T-helper 2 cell treated with Interferon-gamma antibody and Interleukin-4, amounts not matched to agents 100 ng/mL and 5 ng/mL, for 36 hours (primary cell): ENCODE data around the gene TNRC18. TPM values are rescaled to one million over a fixed set of nuclear protein-coding genes. Genes with fewer than 3 reads are reported as not detected.
"Not testable (repeated sequence)": the region's sequence is repeated elsewhere in the genome, so short reads cannot be mapped to it uniquely, and the experiment has no call there.

Source experiments
- intact Hi-C: fragments of 100-400 bp; cut with micrococcal nuclease; formaldehyde crosslinking; loops from one replicate; pipeline ENCODE4 v1.15.1; 2023
- total RNA-seq: library from RNA; stranded (reverse); gene quantifications from 2 replicates; pipeline ENCODE4 v1.2.3, GENCODE V29; 2022

Gene TNRC18
- total RNA-seq, 1 donor from 2014 or later: 51.4 TPM

DNA sequence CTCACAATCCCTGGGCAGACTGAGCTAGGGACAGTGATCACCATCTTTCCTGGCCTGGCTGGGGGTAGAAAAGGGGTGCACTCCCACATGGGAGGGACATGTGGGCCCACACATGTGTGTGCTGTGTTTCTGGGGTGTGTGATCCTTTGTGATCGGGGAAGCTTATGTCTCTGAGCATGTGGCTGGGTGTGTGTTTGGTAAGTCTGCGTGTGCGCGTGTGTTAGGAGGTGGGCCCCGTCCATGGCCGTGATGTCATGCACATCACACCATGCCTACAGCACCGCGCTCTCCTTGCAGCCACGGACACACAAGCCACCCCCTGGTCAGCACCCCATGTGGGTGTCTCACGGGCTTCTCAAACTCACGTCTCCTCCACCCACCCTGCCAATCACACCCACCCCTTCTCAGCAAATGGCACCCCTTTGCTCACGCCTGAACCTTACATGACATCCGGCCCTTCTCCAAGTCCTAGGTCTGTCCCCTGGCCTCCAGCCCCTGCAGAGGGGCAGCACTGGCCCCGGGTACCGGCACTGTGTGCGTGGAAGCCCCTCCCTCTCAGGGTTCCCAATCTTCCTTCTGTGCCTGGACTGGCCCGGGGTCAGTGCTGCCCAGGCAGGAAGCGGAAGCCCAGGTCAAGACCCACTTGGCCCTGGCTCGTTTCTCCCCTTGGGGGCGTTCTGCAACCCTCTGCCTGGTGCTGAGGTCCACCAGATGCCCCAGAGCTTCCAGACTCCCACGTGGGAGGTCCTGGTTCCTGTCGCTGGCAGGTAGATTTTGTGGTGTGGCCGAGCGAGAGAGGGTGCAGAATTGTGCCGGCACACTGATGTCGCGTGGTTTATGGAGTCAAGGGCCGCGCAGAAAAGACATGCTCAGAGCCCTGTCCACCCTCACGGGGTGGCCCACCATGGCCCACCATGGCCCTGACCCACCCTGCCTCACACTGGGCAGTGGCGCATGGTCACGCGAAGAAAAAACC is 128.3 kb downstream of the TNRC18 start:
- intact Hi-C loops: loop anchor here (1.0 kb wide), 1 partner anchor 13 kb away; the partner anchor contains the start of gene SLC29A4

DNA sequence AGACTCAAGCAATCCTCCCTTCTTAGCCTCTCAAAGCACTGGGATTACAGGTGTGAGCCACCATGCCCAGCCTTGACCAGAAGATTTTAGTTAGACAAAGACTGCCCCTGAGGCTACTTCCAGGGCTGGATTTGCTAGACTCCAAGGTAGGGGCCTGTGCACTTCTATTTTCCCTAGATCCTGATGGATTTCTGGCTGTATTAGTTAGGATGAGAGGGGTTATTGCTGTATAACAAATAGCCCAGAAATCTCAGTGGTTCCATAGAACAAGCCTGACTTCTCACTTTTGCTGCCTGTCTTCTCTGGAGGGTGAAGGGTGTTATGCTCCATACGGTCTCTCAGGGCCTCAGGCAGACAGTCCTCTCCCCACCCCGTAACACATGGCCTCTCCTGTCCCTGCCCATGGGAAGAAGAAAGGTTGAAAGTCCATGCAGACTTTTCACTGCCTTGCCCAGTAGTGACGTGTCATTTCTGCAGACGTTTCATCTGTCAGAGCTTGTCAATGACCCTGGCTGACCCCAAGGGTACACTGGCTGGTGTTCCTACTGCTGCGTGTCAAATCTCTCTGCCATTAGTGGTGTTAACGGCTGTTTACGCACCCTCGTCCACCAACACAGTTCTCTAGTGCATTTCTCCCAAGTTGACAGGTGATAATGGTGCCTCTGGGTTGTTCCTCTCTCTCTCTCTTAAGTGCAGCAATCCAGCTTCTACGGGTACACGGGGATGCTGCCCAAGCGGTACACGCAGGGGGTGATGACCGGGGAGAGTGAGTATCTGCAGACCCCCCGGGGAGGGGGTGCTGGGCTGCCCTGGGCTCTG is 129.3 kb downstream of the TNRC18 start:
- intact Hi-C loops: no loop called here

DNA sequence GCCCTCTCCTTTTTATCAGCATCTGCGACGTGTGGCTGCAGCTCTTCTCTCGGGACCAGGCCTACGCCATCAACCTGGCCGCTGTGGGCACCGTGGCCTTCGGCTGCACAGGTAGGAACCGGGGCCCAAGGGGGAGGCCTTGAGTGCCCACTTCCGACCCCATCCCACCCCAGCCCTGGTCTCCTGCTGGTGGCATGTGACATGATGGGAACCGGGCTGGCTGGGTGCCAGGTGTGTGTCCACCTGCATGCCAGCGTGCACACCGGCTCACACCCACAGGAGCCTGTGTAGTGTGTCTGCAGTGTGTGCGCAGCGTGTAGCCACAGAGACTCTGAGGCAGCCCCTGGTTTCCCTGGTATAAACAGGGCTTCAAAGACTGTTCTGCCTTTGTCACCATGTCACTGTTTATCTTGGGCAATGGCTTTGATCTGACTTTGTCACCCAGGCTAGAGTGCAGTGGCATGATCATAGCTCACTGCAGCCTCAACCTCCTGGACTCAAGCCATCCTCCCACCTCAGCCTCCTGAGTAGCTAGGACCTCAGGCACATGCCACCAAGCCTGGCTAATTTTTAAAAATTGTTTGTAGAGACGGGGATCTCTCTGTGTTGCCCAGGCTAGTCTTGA is 131.8 kb downstream of the TNRC18 start:
- intact Hi-C loops: not testable (repeated sequence)

DNA sequence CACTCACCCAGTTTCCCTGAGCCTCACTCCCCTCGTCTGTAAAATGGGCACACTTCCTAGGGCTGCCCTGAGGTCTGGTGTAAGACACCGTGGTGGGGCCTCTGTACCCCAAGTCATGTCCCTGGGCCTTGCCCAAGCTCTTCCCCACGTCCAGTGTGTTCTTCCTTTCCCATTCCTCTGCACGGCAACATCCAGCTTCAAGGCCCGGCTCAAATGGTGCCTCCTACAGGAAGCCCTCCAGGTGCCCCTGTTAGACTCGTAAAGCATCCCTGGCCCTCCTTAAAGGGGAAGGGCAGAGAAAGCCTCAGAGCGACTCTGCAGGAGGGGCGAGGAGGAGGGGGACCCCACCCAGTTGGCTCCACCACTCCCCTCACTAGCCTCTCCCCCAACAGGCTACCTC is 132.3 kb downstream of the TNRC18 start:
- intact Hi-C loops: no loop called here

DNA sequence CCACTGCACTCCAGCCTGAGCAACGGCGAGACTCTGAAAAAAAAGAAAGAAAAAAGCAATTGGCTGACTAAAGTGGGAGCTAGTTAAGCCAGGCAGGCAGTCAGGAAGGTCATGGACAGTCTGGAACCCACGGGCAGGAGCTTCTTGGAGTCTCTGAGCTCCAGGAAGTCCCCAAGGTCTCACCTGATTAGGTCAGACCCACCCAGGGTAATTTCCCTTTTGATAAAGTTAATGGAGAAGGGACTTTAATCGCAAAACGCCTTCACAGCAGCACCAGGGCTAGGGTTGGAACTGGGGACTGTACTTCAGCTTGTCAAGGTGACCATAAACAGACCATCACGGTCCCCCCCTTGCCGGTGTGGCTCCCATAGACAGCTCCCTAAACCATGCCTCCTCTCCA is 134.3 kb downstream of the TNRC18 start:
- intact Hi-C loops: no loop called here

DNA sequence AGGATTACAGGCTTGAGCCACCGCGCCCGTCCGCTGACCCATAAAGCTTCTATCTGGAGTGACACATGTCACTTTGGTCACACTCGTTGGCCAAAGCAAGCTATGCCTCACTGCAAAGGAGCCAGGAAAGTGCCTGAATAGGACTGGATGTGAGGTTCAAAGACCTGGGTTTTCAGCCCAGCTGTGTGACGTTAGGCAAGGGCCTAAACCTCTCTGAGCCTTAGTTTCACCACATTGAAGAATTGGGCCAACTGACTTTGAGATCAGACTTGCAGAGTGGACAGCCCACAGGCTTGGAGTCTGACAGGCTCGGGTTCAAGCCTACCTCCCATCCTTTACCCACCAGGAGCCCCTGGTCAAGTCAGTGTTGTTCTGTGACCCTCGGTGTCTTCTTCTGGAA is 135.1 kb downstream of the TNRC18 start:
- intact Hi-C loops: not testable (repeated sequence)

DNA sequence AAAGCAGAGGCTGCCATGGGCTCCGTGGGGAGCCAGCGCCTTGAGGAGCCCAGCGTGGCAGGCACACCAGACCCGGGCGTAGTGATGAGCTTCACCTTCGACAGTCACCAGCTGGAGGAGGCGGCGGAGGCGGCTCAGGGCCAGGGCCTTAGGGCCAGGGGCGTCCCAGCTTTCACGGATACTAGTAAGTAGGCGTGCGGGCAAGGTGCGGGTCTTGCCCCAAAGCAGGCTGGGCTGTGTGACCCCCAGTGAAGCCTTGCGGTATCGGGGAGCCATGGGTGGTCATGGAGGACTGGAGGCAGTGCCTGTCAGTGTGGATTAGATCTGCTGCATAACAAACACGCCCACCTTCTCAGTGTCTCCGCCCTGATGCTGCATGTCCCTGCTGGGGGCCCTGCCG is 135.8 kb downstream of the TNRC18 start:
- intact Hi-C loops: no loop called here

DNA sequence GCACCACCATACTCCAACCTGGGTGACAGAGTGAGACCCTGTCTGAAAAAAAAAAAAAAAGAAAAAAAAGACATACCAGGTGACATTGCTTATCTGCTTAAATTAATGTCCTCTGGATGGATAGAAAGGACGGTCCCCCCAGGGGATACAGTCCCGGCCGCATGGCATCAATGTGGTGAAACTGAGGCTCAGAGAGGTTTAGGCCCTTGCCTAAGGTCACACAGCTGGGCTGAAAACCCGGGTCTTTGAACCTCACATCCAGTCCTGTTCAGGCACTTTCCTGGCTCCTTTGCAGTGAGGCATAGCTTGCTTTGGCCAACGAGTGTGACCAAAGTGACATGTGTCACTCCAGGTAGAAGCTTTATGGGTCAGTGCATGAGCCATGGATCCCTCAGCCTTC is 136.3 kb downstream of the TNRC18 start:
- intact Hi-C loops: not testable (repeated sequence)

DNA sequence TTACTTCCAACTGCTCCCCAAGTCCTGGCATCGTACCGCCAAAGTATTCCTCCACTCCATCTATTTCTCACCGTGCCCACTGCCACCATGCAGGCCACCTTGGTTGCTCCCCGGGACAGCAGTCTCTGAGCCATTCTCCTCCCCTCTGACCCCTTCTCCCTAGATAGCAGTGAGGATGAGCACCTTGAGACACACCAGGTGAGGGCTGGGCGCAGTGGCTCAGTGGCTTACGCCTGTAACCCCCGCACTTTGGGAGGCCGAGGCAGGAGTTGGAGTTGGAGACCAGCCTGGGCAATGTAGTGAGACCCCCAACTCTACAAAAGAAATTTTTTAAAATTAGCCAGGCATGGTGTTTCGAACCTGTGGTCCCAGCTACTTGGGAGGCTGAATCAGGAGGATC is 136.7 kb downstream of the TNRC18 start:
- intact Hi-C loops: no loop called here

DNA sequence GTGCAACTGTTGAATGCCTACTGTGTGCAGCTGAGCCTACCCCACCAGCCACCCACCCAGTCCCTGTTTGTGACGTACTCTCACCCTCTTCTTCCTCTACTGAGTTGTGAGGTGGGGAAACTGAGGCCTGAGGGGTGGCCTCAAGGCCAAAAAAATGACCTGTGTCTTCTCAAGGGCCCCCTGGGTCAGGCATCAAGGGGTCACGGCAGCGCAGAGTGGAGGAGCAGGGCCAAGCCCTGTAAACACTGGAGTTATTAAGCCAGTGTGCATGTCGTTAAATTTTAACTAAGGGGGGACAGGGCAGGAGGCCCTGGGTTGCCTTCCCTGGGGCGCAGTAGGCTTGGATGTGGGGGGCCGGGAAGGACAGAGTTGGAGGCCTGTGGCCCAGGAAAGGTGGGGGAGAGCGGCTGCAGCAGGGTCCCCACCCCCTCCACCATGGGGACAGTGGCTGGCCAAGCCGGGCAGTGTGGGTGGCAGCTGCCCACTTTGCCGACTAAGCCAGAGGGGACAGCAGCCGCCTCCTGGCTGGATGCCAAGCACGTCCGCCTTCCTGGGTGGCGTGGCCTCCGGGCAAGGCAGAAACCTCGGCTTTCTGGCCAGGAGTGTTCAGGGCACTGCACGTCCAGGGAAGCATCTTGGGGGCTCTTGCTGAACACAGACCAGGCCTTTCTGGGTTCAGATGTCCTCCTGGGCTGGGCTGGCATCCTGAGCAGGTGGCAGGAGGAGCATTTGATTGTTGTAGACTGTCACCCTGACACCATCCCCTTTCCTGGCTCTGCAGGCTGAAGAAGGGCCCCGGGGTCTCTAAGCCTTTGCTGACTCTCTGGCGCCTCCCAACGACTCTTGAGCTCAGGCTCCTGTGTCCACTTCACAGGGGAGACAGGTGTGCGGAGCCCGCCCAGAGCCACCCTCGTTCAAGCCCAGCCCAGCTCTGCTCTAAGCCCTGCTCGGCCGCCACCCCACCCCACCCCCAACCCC is 139.0 kb downstream of the TNRC18 start:
- intact Hi-C loops: no loop called here

DNA sequence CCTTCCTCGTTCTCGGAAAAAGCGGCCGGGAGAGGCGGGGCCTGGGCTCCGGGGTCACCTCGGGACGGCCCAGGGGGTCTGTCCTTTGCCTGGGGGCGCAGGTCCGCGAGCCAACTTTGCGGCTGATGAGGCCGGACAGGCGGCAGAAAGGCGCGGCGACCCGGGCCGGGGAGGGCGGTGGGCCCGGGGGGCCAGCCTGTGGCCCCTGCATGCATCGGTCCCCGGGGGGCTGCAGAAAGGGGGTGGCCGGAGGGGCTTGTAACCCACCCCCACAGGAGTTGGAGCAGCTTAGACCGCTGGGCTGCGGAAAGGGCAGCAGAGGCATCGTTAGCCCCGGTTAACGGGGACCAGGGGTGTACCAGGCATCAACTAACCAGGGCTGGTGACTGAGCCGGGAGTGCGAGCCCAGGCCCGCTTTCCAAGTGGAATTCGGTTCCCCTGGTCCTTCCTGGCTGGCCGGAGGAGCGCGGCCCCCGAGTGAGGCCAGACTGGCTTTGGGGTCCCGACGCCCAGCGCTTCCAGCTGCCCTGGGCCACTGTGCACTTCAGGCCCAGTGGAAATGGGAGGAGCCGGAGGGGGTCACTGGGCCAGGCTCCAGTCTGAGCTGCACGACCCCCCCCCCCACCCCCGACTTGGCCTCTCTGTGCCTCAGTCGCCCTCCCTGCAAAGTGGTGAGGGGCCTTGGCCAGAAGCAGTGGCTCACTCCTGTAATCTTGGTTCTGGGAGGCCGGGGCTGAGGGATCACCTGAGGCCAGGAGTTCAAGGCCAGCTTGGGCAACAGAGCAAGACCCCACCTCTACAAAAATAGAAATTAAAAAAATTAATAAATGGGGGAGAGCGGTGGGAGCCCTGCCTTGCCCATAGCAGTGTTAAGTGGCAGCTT is 140.0 kb downstream of the TNRC18 start:
- intact Hi-C loops: no loop called here

DNA sequence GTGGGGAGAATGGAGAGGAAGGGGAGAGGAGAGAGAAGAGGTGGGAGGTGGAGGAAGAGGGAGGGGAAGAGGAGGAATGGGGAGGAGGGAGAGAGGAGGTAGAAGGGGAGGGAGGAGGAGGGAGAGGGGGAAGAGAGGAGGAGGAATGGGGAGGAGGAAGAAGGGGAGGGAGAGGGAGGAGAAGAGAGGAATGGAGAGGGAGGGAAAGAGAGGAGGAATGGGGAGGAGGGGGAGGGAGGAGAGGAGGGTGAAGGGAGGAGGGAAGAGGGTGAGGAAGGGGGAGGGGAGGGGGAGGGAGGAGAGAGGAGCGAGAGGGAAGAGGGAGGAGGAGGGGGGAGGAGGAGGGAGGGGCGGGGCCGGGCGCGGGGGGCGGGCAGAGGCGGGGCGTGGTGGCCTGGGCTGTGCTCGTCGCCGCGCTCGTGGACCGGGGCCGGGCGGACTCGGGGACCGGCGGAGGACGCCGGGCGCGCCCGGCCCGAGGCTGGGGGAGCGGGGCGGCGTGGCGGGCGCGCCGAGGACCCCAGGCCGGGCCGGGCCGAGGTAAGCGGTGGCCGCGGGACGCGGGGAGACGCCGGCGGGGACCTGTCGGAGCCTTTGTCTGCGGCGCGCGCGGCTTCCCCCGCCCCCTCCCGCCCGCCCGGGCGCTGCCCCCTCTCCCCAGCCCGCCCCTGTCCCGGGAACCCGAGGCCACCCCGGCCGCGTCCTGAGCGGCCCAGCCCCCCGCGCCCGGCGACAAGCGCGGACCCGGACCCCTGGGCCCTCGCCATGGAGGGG is 140.9 kb downstream of the TNRC18 start, which contains the start of gene SLC29A4:
SLC29A4 (plus strand) TSS at position 401 of the 774 bp plus-strand sequence. CDS start 4,874 bp downstream, outside the sequence.
- intact Hi-C loops: loop anchor here (1.0 kb wide), 1 partner anchor 14 kb away; no protein-coding TSS in a partner anchor

DNA sequence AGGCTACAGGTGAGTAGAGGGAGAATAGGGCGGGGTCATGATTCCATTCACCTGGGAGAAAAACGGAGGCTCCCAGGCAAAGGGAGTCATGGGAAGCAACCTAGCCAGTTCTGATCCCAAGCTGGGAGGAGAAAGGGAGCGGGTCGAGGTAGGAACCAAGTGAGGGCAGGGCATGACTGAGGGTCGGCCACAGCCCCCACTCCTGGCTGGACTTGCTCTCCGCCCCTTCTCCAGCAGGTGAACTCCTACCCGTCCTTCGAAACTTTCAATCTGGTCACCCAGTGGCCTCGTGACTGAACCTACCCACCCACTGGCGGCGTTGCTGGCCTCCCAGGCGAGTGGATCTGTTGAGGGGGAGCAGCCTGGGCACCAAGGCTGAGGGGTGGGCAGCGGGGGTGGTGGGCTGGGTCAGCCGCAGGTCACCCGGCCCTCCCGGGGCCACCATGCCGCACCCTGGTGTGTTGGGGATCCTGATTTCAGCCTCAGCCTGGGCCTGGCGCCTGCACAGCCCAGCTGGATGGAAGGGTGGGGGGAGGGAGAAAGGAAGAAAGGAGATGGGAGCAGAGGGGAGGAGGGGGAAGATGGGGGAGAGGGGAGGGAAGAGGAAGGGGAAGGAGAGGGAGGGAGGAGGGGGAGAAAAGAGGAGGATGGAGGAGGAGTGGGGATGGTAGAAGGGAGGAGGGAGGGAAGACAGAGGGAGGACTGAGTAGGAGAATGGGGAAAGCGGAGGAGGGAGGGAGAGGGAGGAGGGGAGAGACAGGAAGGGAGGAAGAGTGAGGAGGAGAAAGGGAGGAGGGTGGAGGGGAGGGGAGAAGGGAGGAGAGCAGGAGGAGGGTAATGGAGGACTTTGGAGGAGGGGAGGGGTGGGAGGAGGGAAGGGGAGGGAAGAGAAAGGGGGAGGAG is 141.8 kb downstream of the TNRC18 start:
- intact Hi-C loops: loop anchor here (1.0 kb wide), 1 partner anchor 14 kb away; no protein-coding TSS in a partner anchor

DNA sequence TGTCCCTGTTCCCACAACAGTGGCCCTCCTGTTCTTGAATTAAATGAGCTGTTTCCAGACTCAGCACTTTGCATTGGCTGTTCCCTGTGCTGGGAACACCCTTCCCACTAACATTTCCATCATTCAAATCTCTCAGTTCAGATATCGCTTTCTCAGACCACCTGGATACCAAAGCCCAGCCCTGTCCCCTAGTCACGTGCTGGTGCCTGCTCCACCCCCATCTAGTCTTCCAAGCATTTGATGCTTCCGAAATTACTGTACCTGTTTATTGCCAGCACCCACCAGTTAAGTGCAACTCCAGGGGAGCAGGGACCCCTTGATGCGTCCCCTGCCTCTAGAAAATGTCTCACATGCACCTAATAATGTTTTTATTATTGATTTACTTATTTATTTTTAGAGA is 143.9 kb downstream of the TNRC18 start:
- intact Hi-C loops: no loop called here

DNA sequence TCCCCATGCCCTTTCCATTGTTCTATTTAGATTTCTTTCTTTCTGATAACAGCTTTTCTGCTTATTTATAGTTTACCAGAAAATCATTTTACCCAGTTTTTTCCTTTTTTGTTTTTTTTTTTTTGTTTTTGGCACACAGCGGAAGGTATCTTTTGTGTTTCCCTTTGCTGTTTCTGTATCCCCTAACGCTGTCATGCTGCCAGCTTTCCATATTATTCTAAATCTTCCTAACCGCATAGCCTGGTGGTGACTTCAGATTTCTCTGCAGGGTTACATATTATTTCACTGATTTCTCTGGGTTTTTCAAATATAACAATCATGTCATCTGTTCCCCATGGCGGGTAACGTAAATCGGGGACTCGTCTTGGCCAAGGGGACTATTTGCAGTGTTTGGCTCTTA is 144.9 kb downstream of the TNRC18 start:
- intact Hi-C loops: no loop called here

DNA sequence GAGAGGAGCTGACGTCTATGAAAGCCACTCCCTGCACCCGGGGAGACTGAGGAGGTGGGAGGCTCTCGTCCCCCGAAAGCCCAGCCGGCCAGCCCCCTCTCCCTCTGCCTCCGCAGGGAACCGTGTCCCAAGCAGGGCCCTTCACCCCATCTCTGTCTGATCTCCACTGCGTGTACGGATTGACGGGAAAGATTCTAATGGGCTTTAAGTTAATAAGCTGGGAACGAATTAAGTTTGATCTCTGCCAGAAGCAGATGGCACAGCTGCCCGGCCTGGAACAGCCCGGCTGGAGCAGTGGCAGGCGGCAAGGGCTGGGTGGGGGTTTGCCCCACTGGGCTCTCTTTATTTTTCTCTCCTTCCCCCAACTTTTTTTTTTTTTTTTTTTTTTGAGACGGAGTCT is 147.0 kb downstream of the TNRC18 start:
- intact Hi-C loops: no loop called here

DNA sequence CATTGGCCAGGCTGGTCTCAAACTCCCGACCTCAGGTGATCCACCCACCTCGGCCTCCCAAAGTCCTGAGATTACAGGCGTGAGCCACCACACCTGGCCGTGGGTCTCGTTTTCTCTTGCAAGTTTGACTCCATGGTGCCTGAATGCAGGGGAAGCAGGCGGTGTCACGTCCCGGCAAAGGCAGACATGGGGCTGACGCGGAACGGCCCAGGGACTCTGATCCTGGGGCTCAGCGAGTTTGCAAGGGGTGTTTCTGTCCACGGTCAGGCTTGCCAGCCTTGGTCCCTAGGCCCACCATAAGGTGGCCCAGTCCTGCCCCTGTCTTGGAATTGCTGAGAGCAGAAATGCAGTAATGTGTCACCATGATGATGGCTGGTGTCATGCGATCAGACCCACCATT is 147.5 kb downstream of the TNRC18 start:
- intact Hi-C loops: not testable (repeated sequence)
